Measurements from ENCODE around the gene COG6. TPM values are rescaled to one million over a fixed set of nuclear protein-coding genes. Genes with fewer than 3 reads are reported as not detected.

Gene COG6
- total and polyA plus RNA-seq, 2 of the 8 experiments (the other 6 are each of a cell fraction or from before 2014, with no cell fraction given), result 8.8 to 22.3 TPM

GRCh38 chr13:39685652-39686051 is 30.2 kb downstream of the COG6 start (continued):
- TF ChIP-seq CHD7 (IDR thresholded peaks at IDR 0.05; ENCODE audit: insufficient replicate concordance, low read length) (no peak), ATF2 (IDR thresholded peaks at IDR 0.05; ENCODE audit: low read length) (no peak), TAF7 (optimal IDR thresholded peaks at IDR 0.05; ENCODE audit: borderline replicate concordance, low read depth, low read length) (no peak), SRF (IDR thresholded peaks at IDR 0.05; ENCODE audit: low read depth, low read length) (no peak)
